Measurements from ENCODE around the gene COL26A1. TPM values are rescaled to one million over a fixed set of nuclear protein-coding genes. Genes with fewer than 3 reads are reported as not detected.
"Not testable (repeated sequence)": the region's sequence is repeated elsewhere in the genome, so short reads cannot be mapped to it uniquely, and the experiment has no call there.

COL26A1 gene
- total RNA-seq, 1 donor from 2014 or later, result not detected

- DNase-seq (ENCODE audit: low spot score), result peak; percentile 74
These were observed 228.2 kb downstream of the COL26A1 start for GRCh38 chr7:101590663-101591435.

DNA sequence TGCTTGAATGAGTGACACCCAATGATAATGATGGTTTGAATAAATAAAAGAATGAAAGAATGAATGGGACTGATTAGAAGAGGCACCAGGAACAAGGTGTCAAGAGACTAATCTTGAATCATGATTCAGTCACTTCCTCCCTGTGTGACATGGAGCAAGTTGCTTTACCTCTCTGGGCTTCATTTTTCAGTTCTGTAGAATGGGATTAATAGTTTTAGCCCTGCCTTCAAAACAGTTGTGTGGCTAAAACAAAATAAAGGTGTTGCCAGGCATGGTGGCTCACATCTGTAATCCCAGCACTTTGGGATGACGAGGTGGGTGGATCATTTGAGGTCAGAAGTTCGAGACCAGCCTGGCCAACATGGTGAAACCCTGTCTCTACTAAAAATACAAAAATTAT, 228.8 kb downstream of the COL26A1 start:
- no peak for DNase-seq (ENCODE audit: low spot score)

GRCh38 chr7:101593556-101593955, 230.9 kb downstream of the COL26A1 start:
- DNase-seq (ENCODE audit: low spot score), result peak; percentile 55

DNA sequence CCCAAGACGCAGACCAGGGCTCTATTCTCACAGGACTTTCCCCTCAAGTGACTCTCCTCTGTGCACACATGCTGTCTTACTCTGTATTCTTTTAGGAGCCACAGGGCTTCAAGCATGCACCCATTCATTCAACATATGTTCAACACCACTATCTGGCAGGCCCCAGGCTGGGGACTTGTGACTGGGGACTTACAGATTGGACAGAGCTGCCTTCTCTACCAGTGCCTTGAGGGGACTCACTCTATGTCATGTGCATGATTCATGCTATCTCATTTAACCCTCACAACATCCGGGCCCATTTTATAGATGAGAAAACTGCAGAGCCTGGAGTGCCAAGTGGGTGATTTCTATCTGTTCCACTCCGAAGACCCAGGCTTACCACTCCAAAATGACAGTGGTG, 232.1 kb downstream of the COL26A1 start:
- DNase-seq (ENCODE audit: low spot score), result peak; percentile 57

GRCh38 chr7:101595246-101595645, 232.6 kb downstream of the COL26A1 start:
- peak; percentile 62 for DNase-seq (ENCODE audit: low spot score)

GRCh38 chr7:101595766-101596537, 233.3 kb downstream of the COL26A1 start:
- peak; percentile 9 for DNase-seq (ENCODE audit: low spot score)

DNA sequence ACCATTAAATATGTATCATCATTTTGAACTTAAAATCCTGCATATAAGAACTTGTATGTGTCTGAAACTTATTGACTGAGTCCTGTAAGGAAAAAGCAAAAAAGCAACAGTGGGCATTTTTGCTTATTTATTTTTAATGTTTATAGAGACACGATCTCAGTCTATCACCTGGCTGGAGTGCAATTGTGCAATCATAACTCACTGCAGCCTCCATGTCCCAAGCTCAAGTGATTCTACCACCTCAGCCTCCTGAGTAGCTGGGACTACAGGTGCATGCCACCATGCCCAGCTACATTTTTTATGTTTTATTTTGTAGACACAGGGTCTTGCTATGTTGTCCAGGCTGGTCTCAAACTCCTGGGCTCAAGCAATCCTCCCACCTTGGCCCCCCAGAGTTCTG, 234.2 kb downstream of the COL26A1 start:
- DNase-seq (ENCODE audit: low spot score), result no peak

- DNase-seq (ENCODE audit: low spot score), result peak; percentile 47
These were observed 235.3 kb downstream of the COL26A1 start for GRCh38 chr7:101597941-101598340.

GRCh38 chr7:101598422-101598985, 235.8 kb downstream of the COL26A1 start:
- DNase-seq (ENCODE audit: low spot score), result no peak

DNA sequence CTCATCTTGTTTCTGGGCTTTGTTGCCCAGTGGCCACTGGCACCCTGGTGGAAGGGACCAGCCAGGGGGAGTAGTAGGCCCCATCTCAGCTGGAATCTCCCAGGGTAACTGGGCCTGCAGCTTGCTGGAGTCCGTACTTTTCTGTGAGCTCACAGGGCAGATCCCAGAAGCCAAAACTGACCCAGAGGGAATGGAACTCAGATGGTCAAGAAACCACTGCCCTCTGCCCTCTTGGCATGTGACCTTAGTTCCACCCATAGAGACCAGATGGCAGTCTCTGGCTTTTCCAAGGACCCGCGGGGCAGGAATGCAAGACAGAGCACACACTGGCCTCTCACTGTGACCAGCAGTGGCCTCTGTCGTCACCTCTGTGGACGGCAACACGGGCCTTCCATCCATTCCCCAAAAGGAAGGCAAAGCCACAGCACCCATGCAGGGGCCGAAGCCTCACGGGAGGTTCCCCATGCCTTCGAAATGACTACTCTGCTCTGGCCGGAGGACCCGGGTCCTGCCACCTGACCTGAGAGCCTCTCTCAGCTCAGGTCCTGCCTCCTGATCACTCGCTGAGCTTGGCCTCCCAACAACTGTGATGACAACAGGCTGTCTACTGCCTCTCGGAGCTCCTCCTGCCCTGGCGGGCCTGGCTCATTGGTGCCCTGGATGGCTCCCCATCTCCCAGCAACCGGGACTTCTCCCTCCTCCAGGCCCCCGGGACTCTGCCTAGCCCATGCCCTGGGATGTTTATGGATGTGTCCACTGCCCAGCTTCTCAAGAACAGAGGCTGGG, 236.5 kb downstream of the COL26A1 start:
- DNase-seq (ENCODE audit: low spot score), result no peak

DNA sequence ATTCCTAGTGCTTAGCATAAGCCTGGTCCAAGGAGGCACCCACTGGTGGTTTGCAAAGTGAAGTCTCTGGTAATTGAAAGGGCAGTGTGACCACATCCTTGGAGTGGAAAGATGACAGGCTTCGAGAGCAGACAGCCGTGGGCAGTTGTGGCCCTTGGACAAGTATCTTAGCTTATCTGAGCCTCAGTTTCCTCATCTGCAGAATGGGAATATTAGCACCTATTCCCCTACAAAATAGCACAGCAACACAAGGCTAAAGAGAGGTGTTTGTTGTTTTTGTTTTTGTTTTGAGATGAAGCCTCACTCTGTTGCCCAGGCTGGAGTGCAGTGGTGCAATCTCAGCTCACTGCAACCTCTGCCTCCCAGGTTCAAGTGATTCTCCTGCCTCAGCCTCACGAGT, 237.1 kb downstream of the COL26A1 start:
- no peak for DNase-seq (ENCODE audit: low spot score)

DNA sequence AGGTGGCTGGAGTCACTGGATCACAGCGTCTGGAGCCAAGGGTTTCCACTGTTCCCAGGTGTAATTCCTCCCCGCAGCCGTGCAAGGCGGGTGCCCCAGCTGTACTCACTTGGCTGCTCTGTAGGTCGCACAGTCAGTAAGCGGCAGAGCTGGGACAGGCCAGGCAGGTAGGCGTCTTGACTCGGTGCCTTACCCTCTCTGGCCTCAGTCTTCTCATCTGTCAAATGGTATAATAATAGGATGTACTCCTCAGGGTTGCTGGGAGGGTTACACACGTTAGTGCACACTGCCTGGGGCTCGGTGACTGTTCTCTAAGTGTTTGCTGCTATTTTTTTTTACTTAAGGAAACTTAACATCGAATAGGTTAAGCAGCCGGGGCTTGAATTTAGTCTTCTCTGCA, 239.4 kb downstream of the COL26A1 start:
- DNase-seq (ENCODE audit: low spot score), result no peak

GRCh38 chr7:101602484-101603241, 240.0 kb downstream of the COL26A1 start:
- DNase-seq (ENCODE audit: low spot score), result no peak

GRCh38 chr7:101604331-101604933, 241.8 kb downstream of the COL26A1 start:
- no peak for DNase-seq (ENCODE audit: low spot score)

DNA sequence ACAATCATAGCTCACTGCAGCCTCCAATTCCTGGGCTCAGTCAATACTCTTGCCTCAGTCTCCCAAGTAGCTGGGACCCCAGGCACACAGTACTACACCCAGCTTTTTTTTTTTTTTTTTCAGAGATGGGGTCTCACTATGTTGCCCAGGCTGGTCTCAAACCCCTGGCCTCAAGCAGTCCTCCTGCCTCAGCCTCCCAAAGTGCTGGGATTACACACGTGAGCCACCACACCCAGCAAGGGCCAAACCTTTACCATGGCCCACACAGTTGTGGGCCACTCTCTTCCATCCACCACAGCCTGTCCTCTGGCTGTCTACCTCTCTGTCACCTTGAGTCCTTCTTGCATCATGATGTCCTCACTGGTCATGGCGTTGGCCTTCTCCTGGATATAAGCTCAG, 242.3 kb downstream of the COL26A1 start:
- not testable (repeated sequence) for DNase-seq (ENCODE audit: low spot score)

DNA sequence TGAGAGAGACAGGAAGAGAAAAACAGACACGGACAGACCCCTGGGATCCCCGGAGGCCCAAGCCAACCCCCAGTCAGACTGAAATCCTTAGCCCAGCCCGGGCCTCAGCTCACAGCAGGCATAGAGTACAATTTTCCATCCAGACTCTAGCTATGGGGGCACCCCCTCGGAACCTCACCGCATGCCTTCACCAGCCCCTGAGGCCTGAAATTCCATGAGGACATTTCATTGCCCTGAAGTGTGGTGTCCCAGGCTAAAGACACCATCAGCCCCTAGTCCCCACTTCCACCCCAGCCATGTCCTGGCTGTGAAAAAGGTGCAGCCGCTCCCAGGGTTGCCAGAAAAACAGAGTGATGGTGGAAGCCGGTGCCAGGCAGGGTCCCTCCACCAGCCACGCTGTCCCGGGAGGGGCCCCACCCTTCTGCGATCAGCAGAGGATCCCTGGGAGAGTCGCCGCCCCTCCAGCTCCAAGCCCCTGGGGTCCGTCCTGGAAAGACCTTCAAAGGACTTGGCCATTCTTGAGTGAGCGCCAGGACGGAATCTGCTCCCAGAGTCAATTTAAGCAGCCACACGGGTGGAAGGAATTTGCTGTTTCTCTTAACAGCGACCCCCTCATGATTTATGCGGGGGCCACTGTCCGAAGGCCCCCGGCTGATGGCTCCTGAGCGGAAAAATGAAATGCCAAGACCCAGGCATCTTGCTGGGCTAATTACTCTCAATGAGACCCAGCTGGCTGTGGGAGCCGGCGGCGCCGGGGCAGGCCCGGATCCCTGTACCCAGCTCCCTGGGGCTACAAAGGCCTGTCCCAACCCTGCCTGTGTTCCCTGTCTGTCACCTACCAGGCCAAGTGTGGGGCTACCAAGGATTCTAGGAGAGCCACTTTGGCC, 243.2 kb downstream of the COL26A1 start:
- DNase-seq (ENCODE audit: low spot score), result no peak

DNA sequence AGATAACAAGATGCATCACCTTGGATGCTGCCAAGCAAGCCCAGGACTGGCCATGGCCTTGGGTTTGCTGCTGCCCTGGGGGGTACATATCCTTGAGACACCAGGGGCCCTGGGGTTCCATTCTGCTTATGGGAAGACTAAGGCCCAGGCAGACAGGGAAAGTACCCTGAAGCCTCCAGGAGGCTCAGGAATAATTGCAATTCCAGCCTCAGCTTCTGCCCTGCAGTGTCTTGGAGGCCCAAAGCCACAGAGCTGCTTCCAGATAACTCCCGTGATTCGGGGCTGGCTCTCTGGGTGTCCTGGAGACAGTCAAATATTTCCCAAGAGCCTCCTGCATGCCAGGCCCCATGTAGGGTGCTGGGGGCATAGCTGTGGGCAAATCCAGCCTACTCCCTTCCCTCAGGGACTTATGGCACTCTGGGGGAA, 243.8 kb downstream of the COL26A1 start:
- DNase-seq (ENCODE audit: low spot score), result no peak
